ENCODE results near the gene RAPGEF5. TPM values are rescaled to one million over a fixed set of nuclear protein-coding genes. Genes with fewer than 3 reads are reported as not detected.
A peak's percentile ranks its signal among the peaks of the same experiment; 100 is the strongest.

The RAPGEF5 gene
- total RNA-seq, 1 donor, result 1.1 TPM

GRCh38 chr7:22196429-22196828, 160.5 kb downstream of the RAPGEF5 start:
- H3K27ac ChIP-seq (ENCODE audit: low read depth, low read length), result no peak overlapping the region
- no peak overlapping the region for H3K4me3 ChIP-seq (ENCODE audit: insufficient read depth, low read length)
- no peak for DNase-seq (ENCODE audit: insufficient read length, low spot score, missing footprints)
- H3K36me3 ChIP-seq (ENCODE audit: insufficient read depth, low read length), result no peaks in the 10 kb centered on the region
- no peaks in the 10 kb centered on the region for H3K27me3 ChIP-seq (ENCODE audit: insufficient read depth, low read length)
- no peak overlapping the region for H2AFZ ChIP-seq (ENCODE audit: low read length)
- H3K4me1 ChIP-seq (ENCODE audit: insufficient read depth, low read length), result no peaks in the 10 kb centered on the region
- H4K20me1 ChIP-seq (ENCODE audit: insufficient read depth, low read length), result no peaks in the 10 kb centered on the region
- no peaks in the 10 kb centered on the region for H3K9me3 ChIP-seq (ENCODE audit: low read depth, low read length)
- H3K79me2 ChIP-seq (ENCODE audit: insufficient read depth, low read length), result no peaks in the 10 kb centered on the region
- TF ChIP-seq CTCF (IDR thresholded peaks at IDR 0.05; ENCODE audit: extremely low read depth, low read depth, low read length), result no peak
- no peak overlapping the region for H3K4me2 ChIP-seq (ENCODE audit: insufficient read depth, low read length)

- no peak for TF ChIP-seq CTCF (IDR thresholded peaks at IDR 0.05; ENCODE audit: extremely low read depth, low read depth, low read length)
- Histone ChIP-seq H3K4me3 (ENCODE audit: insufficient read depth, low read length) (no peak overlapping the region), H2AFZ (ENCODE audit: low read length) (no peak overlapping the region), H3K27me3 (ENCODE audit: insufficient read depth, low read length) (no peaks in the 10 kb centered on the region), H3K79me2 (ENCODE audit: insufficient read depth, low read length) (no peaks in the 10 kb centered on the region), H3K27ac (ENCODE audit: low read depth, low read length) (no peak overlapping the region), H3K36me3 (ENCODE audit: insufficient read depth, low read length) (no peaks in the 10 kb centered on the region), H3K4me2 (ENCODE audit: insufficient read depth, low read length) (no peak overlapping the region), H3K9me3 (ENCODE audit: low read depth, low read length) (no peaks in the 10 kb centered on the region), H4K20me1 (ENCODE audit: insufficient read depth, low read length) (no peaks in the 10 kb centered on the region), H3K4me1 (ENCODE audit: insufficient read depth, low read length) (no peaks in the 10 kb centered on the region)
- no peak for DNase-seq (ENCODE audit: insufficient read length, low spot score, missing footprints)
These were observed 161.4 kb downstream of the RAPGEF5 start for GRCh38 chr7:22195397-22196172.

- no peak overlapping the region for H3K27ac ChIP-seq (ENCODE audit: low read depth, low read length)
- H3K4me3 ChIP-seq (ENCODE audit: insufficient read depth, low read length), result no peak overlapping the region
- no peaks in the 10 kb centered on the region for H3K79me2 ChIP-seq (ENCODE audit: insufficient read depth, low read length)
- no peaks in the 10 kb centered on the region for H3K27me3 ChIP-seq (ENCODE audit: insufficient read depth, low read length)
- H4K20me1 ChIP-seq (ENCODE audit: insufficient read depth, low read length), result no peaks in the 10 kb centered on the region
- no peaks in the 10 kb centered on the region for H3K4me1 ChIP-seq (ENCODE audit: insufficient read depth, low read length)
- no peaks in the 10 kb centered on the region for H3K9me3 ChIP-seq (ENCODE audit: low read depth, low read length)
- no peak overlapping the region for H2AFZ ChIP-seq (ENCODE audit: low read length)
- H3K36me3 ChIP-seq (ENCODE audit: insufficient read depth, low read length), result no peaks in the 10 kb centered on the region
- TF ChIP-seq CTCF (IDR thresholded peaks at IDR 0.05; ENCODE audit: extremely low read depth, low read depth, low read length), result no peak
- DNase-seq (ENCODE audit: insufficient read length, low spot score, missing footprints), result no peak
- H3K4me2 ChIP-seq (ENCODE audit: insufficient read depth, low read length), result no peak overlapping the region
These were observed 162.2 kb downstream of the RAPGEF5 start for GRCh38 chr7:22194658-22195273.

GRCh38 chr7:22193450-22193983, 163.4 kb downstream of the RAPGEF5 start:
- DNase-seq (ENCODE audit: insufficient read length, low spot score, missing footprints), result no peak
- no peak for TF ChIP-seq CTCF (IDR thresholded peaks at IDR 0.05; ENCODE audit: extremely low read depth, low read depth, low read length)
- H3K36me3 ChIP-seq (ENCODE audit: insufficient read depth, low read length), result no peaks in the 10 kb centered on the region
- no peaks in the 10 kb centered on the region for H3K4me1 ChIP-seq (ENCODE audit: insufficient read depth, low read length)
- no peaks in the 10 kb centered on the region for H3K79me2 ChIP-seq (ENCODE audit: insufficient read depth, low read length)
- no peaks in the 10 kb centered on the region for H3K9me3 ChIP-seq (ENCODE audit: low read depth, low read length)
- H3K27me3 ChIP-seq (ENCODE audit: insufficient read depth, low read length), result no peaks in the 10 kb centered on the region
- peak overlapping the region; percentile 78 for H3K4me2 ChIP-seq (ENCODE audit: insufficient read depth, low read length)
- H3K27ac ChIP-seq (ENCODE audit: low read depth, low read length), result no peak overlapping the region
- peak overlapping the region; percentile 78 for H2AFZ ChIP-seq (ENCODE audit: low read length)
- no peaks in the 10 kb centered on the region for H4K20me1 ChIP-seq (ENCODE audit: insufficient read depth, low read length)
- peak overlapping the region; percentile 64 for H3K4me3 ChIP-seq (ENCODE audit: insufficient read depth, low read length)

Data from osteoblast (primary cell).